Inflammatory macrophage treated with lipopolysaccharide for 4 hours (primary cell): ENCODE measurements around the gene DENND4C.

Source experiments
- DNase-seq: peaks from one replicate; pipeline ENCODE4 v3.0.0-alpha.2; 2020

Gene DENND4C

GRCh38 chr9:19270421-19270949 lies 40.0 kb downstream of the DENND4C start:
- no peak for DNase-seq

GRCh38 chr9:19271081-19271480 lies 40.6 kb downstream of the DENND4C start:
- DNase-seq = no peak

DNA sequence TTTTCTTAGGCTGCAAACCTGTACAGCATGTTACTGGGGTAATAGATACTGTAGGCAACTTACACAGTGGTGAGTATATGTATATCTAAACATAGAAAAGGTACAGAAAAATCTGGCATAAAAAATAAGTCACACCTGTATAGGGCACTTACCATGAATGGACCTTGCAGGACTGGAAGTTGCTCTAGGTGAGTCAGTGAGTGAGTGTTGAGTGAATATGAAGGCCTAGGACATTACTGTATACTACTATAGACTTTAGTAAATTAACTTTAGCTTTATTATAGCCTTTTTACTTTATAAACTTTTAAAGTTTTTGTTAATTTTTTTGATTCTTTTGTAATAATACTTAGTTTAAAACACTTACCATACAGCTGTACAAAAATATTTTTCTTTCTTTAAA lies 51.3 kb downstream of the DENND4C start:
- DNase-seq = no peak

DNA sequence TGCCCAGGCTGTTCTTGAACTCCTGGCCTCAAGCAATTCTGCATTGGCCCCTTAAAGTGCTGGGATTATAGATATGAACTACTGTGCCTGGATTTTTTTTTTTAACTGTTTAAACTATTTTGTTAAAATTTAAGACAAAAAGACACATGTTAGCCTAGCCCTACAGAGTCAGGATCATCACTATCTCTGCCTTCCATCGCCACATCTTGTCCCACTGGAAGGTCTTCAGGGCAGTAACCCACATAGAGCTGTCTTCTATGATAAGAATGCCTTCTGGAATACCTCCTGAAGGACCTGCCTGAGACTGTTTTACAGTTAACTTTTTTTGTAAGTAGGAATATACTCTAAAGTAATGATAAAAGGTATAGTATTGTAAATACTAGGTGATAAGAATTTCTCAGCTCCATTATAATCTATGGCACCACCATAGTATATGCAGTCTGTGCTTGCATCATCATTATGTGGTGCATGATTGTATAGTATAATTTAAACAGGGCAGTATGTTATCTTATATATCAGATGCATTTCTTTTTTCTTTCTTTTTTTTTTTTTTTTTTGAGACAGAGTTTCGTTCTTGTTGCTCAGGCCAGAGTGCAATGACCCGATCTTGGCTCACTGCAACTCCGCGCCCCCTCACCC lies 52.7 kb downstream of the DENND4C start:
- no peak for DNase-seq

DNA sequence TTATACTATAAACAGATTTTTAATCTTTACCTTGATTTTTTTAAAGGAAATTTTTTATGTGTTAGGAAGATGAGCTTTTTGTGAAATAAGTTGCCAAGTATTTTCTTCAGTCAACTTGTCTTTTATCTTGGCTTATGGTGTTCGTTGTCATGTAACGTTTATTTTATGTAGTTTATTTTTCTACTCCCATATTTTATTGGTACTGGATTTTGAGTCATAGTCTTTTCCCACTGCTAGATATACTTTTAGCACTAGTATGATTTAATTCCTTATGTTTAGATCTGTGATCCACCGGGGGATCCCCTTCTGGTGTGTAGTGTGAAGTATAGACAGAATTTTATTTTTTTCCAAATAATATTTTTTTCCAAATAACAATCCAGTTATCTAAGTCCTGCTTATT lies 54.2 kb downstream of the DENND4C start:
- no peak for DNase-seq

GRCh38 chr9:19286634-19287188 lies 56.2 kb downstream of the DENND4C start:
- no peak for DNase-seq

GRCh38 chr9:19288081-19288480 lies 57.6 kb downstream of the DENND4C start:
- peak; percentile 44 for DNase-seq

DNA sequence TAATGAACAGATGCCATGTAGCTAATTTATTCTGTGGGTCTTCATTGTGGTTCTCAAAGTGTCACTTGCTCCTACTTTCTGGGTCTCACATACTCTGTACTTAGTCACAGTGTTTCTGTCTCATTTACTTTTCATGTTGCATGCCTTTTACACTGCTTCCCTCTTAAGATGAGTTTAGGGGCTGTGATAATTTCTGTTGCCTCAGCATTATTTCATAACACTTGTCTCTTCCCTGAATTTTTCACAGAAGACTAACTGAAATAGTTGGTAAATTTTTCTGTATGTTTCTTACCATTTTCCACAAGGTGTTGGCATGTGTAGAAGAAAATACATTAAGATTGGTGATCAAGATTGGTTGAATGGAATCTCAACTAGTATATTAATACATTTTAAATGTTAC lies 59.6 kb downstream of the DENND4C start:
- DNase-seq = peak; percentile 6

- DNase-seq = no peak
Observed at GRCh38 chr9:19294219-19294618, 63.7 kb downstream of the DENND4C start.

DNA sequence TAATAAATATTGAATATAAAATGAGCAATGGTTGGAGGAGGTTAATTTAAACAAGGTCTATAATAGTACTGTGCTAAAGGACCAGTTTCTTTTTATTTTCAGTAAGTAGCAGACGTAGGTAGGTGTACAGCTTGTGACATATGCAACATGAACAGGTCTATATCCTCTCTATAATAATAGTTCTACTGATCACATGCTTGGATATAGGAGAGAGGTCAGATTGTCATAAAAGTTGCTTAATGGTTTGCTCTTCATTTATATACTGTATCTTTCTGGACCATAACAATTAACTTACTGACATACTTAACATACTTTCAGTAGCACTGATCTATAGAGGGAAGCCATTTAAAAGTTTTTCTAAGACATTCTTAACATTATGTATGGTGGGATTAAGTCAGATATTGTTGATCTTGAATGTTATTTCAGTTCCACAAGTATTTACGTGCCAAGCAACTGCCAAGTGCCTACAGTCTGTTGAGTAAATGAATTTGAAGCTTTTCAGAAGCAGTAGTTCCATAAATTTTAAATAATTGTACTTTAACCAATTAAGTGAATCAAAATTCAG lies 68.0 kb downstream of the DENND4C start:
- no peak for DNase-seq

GRCh38 chr9:19303216-19303615 lies 72.7 kb downstream of the DENND4C start:
- no peak for DNase-seq

DNA sequence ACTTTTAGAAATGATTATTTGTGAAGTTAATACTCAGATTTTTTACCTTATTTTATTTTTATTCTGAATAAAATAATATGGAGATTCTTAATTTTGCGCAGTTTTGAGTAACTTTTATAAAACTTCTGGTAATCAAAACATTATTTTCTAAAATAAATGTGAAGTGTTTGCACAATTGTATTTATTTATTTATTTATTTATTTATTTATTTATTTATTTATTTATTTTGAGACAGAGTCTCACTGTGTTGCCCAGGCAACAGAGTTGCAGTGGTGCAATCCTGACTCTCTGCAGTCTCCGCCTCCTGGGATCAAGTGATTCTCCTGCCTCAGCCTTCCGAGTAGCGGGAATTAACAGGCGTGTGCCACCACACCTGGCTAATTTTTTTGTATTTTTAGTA lies 76.1 kb downstream of the DENND4C start:
- no peak for DNase-seq

DNA sequence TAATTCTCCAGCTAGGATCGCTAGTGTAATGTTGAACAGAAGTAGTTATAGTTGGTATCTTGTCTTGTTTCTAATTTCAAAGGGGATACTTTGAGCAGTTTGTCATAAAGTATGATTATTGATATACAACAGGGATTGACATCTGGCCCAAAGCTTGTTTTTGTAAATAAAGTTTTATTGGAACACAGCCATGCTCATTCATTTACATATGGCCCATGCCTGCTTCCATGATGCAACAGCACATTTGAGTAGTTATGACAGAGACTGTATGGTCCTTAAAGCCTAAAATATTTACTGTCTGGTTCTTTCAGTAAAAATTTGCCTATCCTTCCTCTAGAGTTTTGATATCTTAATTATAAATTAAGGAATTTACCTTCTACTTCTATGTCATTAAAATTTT lies 79.8 kb downstream of the DENND4C start:
- DNase-seq = peak; percentile 3

GRCh38 chr9:19313573-19313972 lies 83.1 kb downstream of the DENND4C start:
- DNase-seq = no peak

DNA sequence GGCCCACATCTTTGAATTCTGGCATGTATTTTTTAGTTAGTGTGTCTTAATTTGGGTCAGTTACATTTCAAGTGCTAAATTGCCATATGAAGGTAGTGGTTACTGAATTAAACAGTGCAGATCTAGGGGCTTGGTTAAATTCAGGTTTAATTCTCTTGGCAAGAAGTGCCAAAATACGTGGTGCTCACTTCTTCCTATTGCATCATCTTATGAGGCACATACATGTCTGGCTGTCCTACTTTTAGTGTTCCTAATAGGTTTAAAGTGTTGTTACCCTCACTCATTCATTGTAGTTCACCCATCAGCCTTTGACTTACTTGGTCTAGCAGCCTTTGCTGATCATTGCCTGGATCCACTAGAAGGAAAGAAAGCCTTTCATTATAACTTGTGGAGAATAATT lies 90.0 kb downstream of the DENND4C start:
- DNase-seq = no peak

- DNase-seq = no peak
Observed at GRCh38 chr9:19331877-19332276, 101.4 kb downstream of the DENND4C start.

DNA sequence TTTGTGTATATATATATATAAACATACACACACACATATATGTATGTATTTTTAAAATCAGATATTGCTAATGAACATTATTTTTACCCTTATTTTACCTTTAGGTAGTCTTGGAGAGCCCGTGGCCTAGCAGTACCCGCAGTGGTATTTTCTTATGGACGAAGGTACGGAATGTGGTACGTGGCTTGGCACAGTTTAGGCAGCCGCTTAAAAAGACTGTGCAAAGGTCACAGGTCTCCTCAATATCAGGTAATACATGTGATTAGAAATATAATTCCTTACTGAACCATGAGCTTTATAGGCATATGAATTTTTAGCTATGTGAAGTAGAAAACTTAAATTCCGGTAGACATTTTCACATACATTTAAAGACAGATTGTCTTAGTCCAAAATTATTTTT lies 105.7 kb downstream of the DENND4C start:
- no peak for DNase-seq

GRCh38 chr9:19342947-19343346 lies 112.5 kb downstream of the DENND4C start:
- DNase-seq = no peak

DNA sequence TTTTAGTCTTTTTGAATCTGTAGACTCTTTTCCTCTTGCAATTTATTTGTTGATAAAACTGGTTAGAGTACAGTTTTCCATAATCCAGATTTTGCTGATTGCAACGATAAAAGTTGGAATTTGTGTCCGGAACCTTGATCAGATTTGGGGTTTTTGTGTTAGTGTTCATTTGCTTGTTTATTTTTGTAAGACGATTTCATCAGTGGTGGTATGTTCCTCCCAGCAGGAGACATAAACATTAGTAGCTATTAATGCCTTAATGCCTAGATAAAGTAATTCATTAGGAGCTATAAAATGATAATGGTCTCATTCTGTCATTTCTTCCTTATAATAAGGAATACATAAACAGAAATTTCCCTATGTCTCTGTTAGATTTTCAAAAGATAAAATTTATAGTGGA lies 128.2 kb downstream of the DENND4C start:
- DNase-seq = no peak

- DNase-seq = no peak
Observed at GRCh38 chr9:19369107-19369506, 138.6 kb downstream of the DENND4C start.

DNA sequence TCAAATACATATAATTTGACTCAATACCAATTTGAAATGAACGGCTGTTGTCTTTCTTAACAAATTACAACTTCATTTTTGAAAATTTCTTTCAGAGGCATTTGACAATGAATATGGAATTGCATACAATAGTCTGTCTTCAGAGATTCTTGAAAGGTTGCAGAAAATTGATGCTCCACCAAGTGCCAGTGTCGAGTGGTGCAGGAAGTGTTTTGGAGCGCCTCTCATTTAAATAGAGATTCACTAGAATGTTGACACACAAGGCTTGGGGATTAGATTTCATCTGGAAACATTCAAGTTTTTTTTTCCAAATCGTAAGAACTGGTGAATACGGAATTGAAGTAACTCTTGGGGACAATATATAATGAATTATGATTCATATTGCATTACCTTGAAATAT lies 141.4 kb downstream of the DENND4C start:
- no peak for DNase-seq

GRCh38 chr9:19372567-19372966 lies 142.1 kb downstream of the DENND4C start:
- DNase-seq = no peak

DNA sequence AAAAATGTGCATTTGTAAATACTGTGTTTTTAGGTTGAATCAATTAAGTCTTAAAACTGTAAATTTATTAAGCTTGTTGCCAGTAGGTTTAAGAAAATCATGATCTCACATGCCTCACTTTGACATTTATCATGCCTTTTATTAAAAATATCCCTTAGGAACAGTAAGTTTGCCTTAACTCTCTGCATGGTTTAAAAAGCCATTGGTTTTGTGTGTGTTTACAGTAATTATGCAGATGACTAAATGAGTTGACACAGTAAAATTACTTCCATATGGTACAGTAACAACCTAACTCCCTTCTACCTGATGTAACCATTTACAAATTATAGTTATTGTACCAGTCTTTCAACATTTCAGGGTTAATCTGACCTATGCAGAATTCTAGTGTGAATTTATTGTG lies 143.0 kb downstream of the DENND4C start:
- DNase-seq = no peak

GRCh38 chr9:19375538-19375937 lies 145.0 kb downstream of the DENND4C start:
- no peak for DNase-seq

DNA sequence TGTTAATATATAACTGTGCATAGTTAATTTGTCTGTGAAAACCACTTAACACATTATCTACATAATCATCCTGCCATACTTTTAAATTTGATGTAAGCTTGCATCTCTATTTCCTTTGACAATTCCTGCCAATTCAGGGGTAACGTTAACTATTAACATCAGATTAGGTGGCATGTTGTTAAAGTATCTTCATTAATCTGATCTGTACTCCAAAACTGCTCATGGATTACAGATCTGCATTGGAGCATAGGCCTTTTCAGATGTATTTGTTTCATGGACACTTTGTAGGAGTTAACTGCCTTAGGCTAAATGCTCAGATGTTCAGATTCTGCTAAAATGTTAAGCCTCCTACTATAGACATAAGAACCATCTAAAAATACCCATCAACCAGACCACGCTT lies 146.4 kb downstream of the DENND4C start:
- DNase-seq = no peak
